Glutamatergic neuron (in vitro differentiated cells): ENCODE data around the gene GLB1L2. TPM values are rescaled to one million over a fixed set of nuclear protein-coding genes. Genes with fewer than 3 reads are reported as not detected.
A peak's percentile ranks its signal among the peaks of the same experiment; 100 is the strongest.
"Not testable (repeated sequence)": the region's sequence is repeated elsewhere in the genome, so short reads cannot be mapped to it uniquely, and the experiment has no call there.

Experiments
- DNase-seq: peaks from one replicate; pipeline ENCODE4 v3.0.0; 2022
- H3K27ac Mint-ChIP-seq: one replicate; pipeline ENCODE4 v1.8.0; 2020; ENCODE audit warnings: mild to moderate bottlenecking, mixed read lengths, inconsistent platforms; ENCODE audit not compliant: unreplicated experiment
- H3K27me3 Mint-ChIP-seq: one replicate; pipeline ENCODE4 v1.8.0; 2020; ENCODE audit warnings: mild to moderate bottlenecking, moderate library complexity, mixed read lengths, inconsistent platforms; ENCODE audit not compliant: unreplicated experiment
- H3K36me3 Mint-ChIP-seq: one replicate; pipeline ENCODE4 v1.8.0; 2020; ENCODE audit warnings: mild to moderate bottlenecking, mixed read lengths, inconsistent platforms; ENCODE audit not compliant: unreplicated experiment
- H3K4me1 Mint-ChIP-seq: one replicate; pipeline ENCODE4 v1.8.0; 2020; ENCODE audit warnings: mild to moderate bottlenecking, low read depth, mixed read lengths, inconsistent platforms; ENCODE audit not compliant: unreplicated experiment
- H3K4me3 Mint-ChIP-seq: one replicate; pipeline ENCODE4 v1.8.0; 2020; ENCODE audit warnings: mild to moderate bottlenecking, mixed read lengths, inconsistent platforms; ENCODE audit not compliant: unreplicated experiment
- H3K9me3 Mint-ChIP-seq: one replicate; pipeline ENCODE4 v1.8.0; 2020; ENCODE audit warnings: mild to moderate bottlenecking, moderate library complexity, mixed read lengths, inconsistent platforms; ENCODE audit not compliant: unreplicated experiment
- long read RNA-seq: library from polyadenylated mRNA; unstranded; transcript quantifications from one replicate; pipeline ENCODE4 v2.0.0, GENCODE V29; 2020; ENCODE audit not compliant: unreplicated experiment
- total RNA-seq: library from RNA; stranded (reverse); fragmentation: NEBNext Ultra II Directional; extraction: Animal tissue kit (Norgen Biotek cat#: 25700); gene quantifications from one replicate; pipeline ENCODE4 v1.2.1, GENCODE V29; 2021; ENCODE audit not compliant: unreplicated experiment
- TF ChIP-seq, protein P1 (sequence below): fragments of 200-600 bp; sonication (generic); IDR thresholded peaks from one replicate; pipeline ENCODE4 v1.5.0; 2021; ENCODE audit not compliant: partially characterized antibody, unreplicated experiment

The GLB1L2 gene, protein sequence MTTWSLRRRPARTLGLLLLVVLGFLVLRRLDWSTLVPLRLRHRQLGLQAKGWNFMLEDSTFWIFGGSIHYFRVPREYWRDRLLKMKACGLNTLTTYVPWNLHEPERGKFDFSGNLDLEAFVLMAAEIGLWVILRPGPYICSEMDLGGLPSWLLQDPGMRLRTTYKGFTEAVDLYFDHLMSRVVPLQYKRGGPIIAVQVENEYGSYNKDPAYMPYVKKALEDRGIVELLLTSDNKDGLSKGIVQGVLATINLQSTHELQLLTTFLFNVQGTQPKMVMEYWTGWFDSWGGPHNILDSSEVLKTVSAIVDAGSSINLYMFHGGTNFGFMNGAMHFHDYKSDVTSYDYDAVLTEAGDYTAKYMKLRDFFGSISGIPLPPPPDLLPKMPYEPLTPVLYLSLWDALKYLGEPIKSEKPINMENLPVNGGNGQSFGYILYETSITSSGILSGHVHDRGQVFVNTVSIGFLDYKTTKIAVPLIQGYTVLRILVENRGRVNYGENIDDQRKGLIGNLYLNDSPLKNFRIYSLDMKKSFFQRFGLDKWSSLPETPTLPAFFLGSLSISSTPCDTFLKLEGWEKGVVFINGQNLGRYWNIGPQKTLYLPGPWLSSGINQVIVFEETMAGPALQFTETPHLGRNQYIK
- 1.0 TPM for total RNA-seq
- long read RNA-seq: 0 reads

DNA sequence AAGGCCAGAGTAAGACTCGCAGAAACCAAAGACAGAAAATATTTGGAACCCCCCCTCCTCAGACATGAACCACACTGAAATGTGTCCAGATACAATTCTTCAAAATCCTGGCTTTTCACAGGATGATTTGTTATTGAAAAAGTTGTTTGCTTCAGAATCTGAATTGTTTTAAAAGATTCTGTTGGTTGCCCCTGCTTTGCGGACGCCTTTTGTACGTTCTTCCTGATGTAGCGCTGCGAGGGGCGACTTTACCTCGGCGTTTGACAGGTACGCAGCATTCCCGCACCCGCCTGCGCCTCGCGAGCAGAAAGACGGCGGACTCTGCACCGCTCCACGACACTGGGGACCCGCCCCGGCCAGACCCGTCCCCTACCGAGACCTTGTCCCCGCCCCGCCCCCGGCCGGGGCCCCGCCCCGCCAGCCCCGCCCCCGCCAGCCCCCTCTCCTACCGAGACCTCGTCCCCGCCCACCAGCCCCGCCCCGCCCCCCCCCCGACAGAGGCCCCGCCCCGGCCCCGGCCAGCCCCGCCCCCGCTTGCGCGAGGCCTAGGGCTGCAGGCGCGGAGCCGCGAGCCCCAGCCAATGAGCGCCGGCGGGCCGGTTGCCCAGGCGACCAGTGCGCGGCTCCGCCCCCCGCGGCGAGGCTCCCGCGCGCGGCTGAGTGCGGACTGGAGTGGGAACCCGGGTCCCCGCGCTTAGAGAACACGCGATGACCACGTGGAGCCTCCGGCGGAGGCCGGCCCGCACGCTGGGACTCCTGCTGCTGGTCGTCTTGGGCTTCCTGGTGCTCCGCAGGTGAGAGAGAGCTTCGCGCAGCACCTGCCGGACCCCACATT is at the start of gene GLB1L2:
GLB1L2 (plus strand) TSS at position 635 of the 835 bp plus-strand sequence; CDS start at position 709, 74 bp downstream.
- peak; percentile 80 for DNase-seq
- Mint-ChIP-seq H3K27ac (no peak within 1 kb of the TSS), H3K27me3 (peaks cover 10% of the 10 kb centered on the region), H3K4me3 (peak within 1 kb of the TSS; percentile 96), H3K9me3 (peaks cover 2% of the 10 kb centered on the region), H3K36me3 (peaks cover 18% of the 10 kb centered on the region), H3K4me1 (peaks cover 11% of the 10 kb centered on the region)
- TF ChIP-seq, protein P1, sequence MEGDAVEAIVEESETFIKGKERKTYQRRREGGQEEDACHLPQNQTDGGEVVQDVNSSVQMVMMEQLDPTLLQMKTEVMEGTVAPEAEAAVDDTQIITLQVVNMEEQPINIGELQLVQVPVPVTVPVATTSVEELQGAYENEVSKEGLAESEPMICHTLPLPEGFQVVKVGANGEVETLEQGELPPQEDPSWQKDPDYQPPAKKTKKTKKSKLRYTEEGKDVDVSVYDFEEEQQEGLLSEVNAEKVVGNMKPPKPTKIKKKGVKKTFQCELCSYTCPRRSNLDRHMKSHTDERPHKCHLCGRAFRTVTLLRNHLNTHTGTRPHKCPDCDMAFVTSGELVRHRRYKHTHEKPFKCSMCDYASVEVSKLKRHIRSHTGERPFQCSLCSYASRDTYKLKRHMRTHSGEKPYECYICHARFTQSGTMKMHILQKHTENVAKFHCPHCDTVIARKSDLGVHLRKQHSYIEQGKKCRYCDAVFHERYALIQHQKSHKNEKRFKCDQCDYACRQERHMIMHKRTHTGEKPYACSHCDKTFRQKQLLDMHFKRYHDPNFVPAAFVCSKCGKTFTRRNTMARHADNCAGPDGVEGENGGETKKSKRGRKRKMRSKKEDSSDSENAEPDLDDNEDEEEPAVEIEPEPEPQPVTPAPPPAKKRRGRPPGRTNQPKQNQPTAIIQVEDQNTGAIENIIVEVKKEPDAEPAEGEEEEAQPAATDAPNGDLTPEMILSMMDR: no peak

- peaks cover 5% of the 10 kb centered on the region for H3K4me1 Mint-ChIP-seq
- H3K27ac Mint-ChIP-seq: no peak overlapping the region
- no peak for DNase-seq
- H3K4me3 Mint-ChIP-seq: no peak overlapping the region
- peaks cover 5% of the 10 kb centered on the region for H3K36me3 Mint-ChIP-seq
- TF ChIP-seq, protein P1: no peak
- H3K9me3 Mint-ChIP-seq: peaks cover 2% of the 10 kb centered on the region
- H3K27me3 Mint-ChIP-seq: peaks cover 8% of the 10 kb centered on the region
Measured at GRCh38 chr11:134282121-134283045, 49.4 kb upstream of the GLB1L2 start.

GRCh38 chr11:134283461-134284230 is 48.1 kb upstream of the GLB1L2 start:
- Mint-ChIP-seq H3K36me3 (peaks cover 2% of the 10 kb centered on the region), H3K27ac (no peak overlapping the region), H3K9me3 (peaks cover 1% of the 10 kb centered on the region), H3K4me3 (no peak overlapping the region), H3K27me3 (peaks cover 1% of the 10 kb centered on the region), H3K4me1 (no peaks in the 10 kb centered on the region)
- TF ChIP-seq, protein P1: no peak
- DNase-seq: no peak

- not testable (repeated sequence) for DNase-seq, H3K4me1 Mint-ChIP-seq, H3K4me3 Mint-ChIP-seq, H3K27me3 Mint-ChIP-seq, H3K27ac Mint-ChIP-seq, H3K9me3 Mint-ChIP-seq, H3K36me3 Mint-ChIP-seq
Measured at GRCh38 chr11:134284349-134284748, 47.4 kb upstream of the GLB1L2 start.
